Hepatocyte (in vitro differentiated cells): ENCODE data around the gene KRTAP10-9.
"Not testable (repeated sequence)": the region's sequence is repeated elsewhere in the genome, so short reads cannot be mapped to it uniquely, and the experiment has no call there.

Experiments
- EZH2 ChIP-seq: fragments of 200-600 bp; sonication (generic); IDR thresholded peaks from 2 replicates; pipeline ENCODE4 v1.6.1; 2016; ENCODE audit warnings: antibody characterized with exemption, mild to moderate bottlenecking, borderline replicate concordance
- EZH2phosphoT487 ChIP-seq: fragments of 200-600 bp; sonication (generic); IDR thresholded peaks from one replicate; pipeline ENCODE4 v1.6.1; 2018; ENCODE audit warnings: antibody characterized with exemption, mild to moderate bottlenecking, low read depth, moderate library complexity; ENCODE audit not compliant: unreplicated experiment, severe bottlenecking
- TF ChIP-seq, protein P1 (sequence below): fragments of 200-600 bp; sonication (generic); IDR thresholded peaks from 2 replicates; pipeline ENCODE4 v1.5.1; 2016; ENCODE audit warnings: antibody characterized with exemption, mild to moderate bottlenecking; ENCODE audit not compliant: poor library complexity

- TF ChIP-seq EZH2, EZH2phosphoT487: not testable (repeated sequence)
- TF ChIP-seq, protein P1, sequence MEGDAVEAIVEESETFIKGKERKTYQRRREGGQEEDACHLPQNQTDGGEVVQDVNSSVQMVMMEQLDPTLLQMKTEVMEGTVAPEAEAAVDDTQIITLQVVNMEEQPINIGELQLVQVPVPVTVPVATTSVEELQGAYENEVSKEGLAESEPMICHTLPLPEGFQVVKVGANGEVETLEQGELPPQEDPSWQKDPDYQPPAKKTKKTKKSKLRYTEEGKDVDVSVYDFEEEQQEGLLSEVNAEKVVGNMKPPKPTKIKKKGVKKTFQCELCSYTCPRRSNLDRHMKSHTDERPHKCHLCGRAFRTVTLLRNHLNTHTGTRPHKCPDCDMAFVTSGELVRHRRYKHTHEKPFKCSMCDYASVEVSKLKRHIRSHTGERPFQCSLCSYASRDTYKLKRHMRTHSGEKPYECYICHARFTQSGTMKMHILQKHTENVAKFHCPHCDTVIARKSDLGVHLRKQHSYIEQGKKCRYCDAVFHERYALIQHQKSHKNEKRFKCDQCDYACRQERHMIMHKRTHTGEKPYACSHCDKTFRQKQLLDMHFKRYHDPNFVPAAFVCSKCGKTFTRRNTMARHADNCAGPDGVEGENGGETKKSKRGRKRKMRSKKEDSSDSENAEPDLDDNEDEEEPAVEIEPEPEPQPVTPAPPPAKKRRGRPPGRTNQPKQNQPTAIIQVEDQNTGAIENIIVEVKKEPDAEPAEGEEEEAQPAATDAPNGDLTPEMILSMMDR = not testable (repeated sequence)
Observed at GRCh38 chr21:44627181-44627822, 409 bp downstream of the KRTAP10-9 start.
